Epithelial cell of prostate (primary cell): ENCODE measurements around the gene LECT2.

Source experiments
- DNase-seq: peaks from one replicate; pipeline ENCODE4 v3.0.0-alpha.2; 2011; ENCODE audit warnings: low read depth, low spot score
- H3K27ac ChIP-seq: fragments of 450-650 bp; 2 replicates; pipeline ENCODE4 v1.5.1; 2017; ENCODE audit warnings: mild to moderate bottlenecking

The LECT2 gene

GRCh38 chr5:135979510-135979909, 24.7 kb upstream of the LECT2 start:
- DNase-seq, result no peak
- H3K27ac ChIP-seq, result no peak overlapping the region

GRCh38 chr5:135978993-135979392, 24.2 kb upstream of the LECT2 start:
- DNase-seq, result no peak
- H3K27ac ChIP-seq, result no peak overlapping the region

- no peak overlapping the region for H3K27ac ChIP-seq
- no peak for DNase-seq
These were observed 23.4 kb upstream of the LECT2 start for GRCh38 chr5:135978212-135978631.

- no peak overlapping the region for H3K27ac ChIP-seq
- DNase-seq, result no peak
These were observed 22.7 kb upstream of the LECT2 start for GRCh38 chr5:135977375-135977928.

- H3K27ac ChIP-seq, result no peak overlapping the region
- no peak for DNase-seq
These were observed 21.4 kb upstream of the LECT2 start for GRCh38 chr5:135976216-135976615.

GRCh38 chr5:135975122-135975521, 20.3 kb upstream of the LECT2 start:
- DNase-seq, result no peak
- no peak overlapping the region for H3K27ac ChIP-seq

- peak overlapping the region; percentile 30 for H3K27ac ChIP-seq
- no peak for DNase-seq
These were observed 19.3 kb upstream of the LECT2 start for GRCh38 chr5:135974021-135974600.

GRCh38 chr5:135973323-135974020, 18.7 kb upstream of the LECT2 start:
- peak overlapping the region; percentile 30 for H3K27ac ChIP-seq
- no peak for DNase-seq

GRCh38 chr5:135971701-135972100, 16.9 kb upstream of the LECT2 start:
- H3K27ac ChIP-seq, result no peak overlapping the region
- no peak for DNase-seq

- DNase-seq, result no peak
These were observed 12.0 kb upstream of the LECT2 start for GRCh38 chr5:135966790-135967189.

GRCh38 chr5:135966165-135966564, 11.4 kb upstream of the LECT2 start:
- DNase-seq, result no peak
- H3K27ac ChIP-seq, result no peak overlapping the region

More at GRCh38 chr5:135966790-135967189, 12.0 kb upstream of the LECT2 start:
- no peak overlapping the region for H3K27ac ChIP-seq

GRCh38 chr5:135965504-135965903, 10.7 kb upstream of the LECT2 start:
- H3K27ac ChIP-seq, result no peak overlapping the region
- no peak for DNase-seq

- H3K27ac ChIP-seq, result no peak overlapping the region
- no peak for DNase-seq
These were observed 10.0 kb upstream of the LECT2 start for GRCh38 chr5:135964670-135965320.

- H3K27ac ChIP-seq, result no peak overlapping the region
- no peak for DNase-seq
These were observed 742 bp upstream of the LECT2 start for GRCh38 chr5:135955525-135955924.

- no peak overlapping the region for H3K27ac ChIP-seq
- DNase-seq, result no peak
These were observed 933 bp downstream of the LECT2 start for GRCh38 chr5:135953850-135954249.

- no peak for DNase-seq
These were observed 2.1 kb downstream of the LECT2 start for GRCh38 chr5:135952683-135953082.

GRCh38 chr5:135951807-135952206, 3.0 kb downstream of the LECT2 start:
- H3K27ac ChIP-seq, result no peak overlapping the region
- DNase-seq, result no peak

More at GRCh38 chr5:135952683-135953082, 2.1 kb downstream of the LECT2 start:
- no peak overlapping the region for H3K27ac ChIP-seq

- H3K27ac ChIP-seq, result no peak overlapping the region
- no peak for DNase-seq
These were observed 3.5 kb downstream of the LECT2 start for GRCh38 chr5:135951257-135951656.

- no peak overlapping the region for H3K27ac ChIP-seq
- no peak for DNase-seq
These were observed 4.2 kb downstream of the LECT2 start for GRCh38 chr5:135950611-135951010.

GRCh38 chr5:135944967-135945560, 9.7 kb downstream of the LECT2 start:
- DNase-seq, result peak; percentile 22
- H3K27ac ChIP-seq, result no peak overlapping the region

- H3K27ac ChIP-seq, result no peak overlapping the region
- DNase-seq, result no peak
These were observed 10.2 kb downstream of the LECT2 start for GRCh38 chr5:135944564-135944963.
